ENCODE results near the gene RNASET2. TPM values are rescaled to one million over a fixed set of nuclear protein-coding genes. Genes with fewer than 3 reads are reported as not detected.

RNASET2 gene
- polyA plus RNA-seq, 1 donor from 2014 or later = 73.9 TPM

DNA sequence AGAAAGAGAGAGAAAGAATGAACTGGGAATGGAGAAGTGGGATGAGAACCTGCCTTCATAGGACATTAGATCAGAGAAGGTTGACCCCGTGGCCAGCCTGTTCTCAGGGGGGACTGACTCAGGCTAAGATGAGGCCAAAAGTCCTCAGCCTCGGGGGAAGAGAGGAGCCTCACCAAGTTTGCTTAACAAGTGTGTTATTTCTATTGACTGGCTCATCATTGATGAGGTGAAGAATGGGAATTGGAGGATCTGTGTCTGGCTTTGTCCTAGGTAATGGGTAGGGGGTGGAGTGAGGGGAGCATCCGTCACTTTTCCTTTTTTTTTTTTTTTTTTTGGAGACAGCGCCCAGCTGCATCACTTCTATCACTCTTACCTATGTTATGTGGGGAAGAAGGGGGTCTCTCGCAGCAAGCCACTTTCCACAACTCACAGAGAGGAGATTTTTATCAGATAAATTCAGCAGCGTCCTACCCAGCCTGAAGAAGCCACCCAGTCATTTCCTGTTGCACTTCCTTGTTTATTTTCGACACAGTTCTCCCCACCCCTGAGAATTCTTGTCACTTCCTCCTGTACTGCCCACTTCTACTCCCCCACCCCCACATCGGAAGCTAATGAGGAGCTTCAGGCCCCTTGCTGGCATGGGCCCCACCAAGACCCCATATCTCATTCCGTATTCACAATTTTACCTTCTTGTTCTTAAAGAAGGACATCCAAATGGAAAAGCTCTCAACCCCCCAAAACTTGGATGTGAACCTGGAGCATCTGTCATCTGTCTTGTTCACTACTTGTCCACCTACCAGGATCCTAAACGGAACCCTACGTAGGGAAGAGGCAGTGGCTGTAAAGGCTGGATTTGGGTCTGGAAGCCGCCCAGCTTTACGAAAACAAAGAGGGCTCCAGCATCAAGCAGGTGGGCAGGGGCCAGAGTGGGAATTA is 2.8 kb upstream of the RNASET2 start:
- no peak for TF ChIP-seq SMC3 (conservative IDR thresholded peaks at IDR 0.05; ENCODE audit: poor library complexity)
- TF ChIP-seq EP300 (conservative IDR thresholded peaks at IDR 0.05; ENCODE audit: poor library complexity, severe bottlenecking) = no peak
- no peak for TF ChIP-seq TAF1 (IDR thresholded peaks at IDR 0.05; ENCODE audit: low read depth)
- no peak for TF ChIP-seq POLR2AphosphoS5 (IDR thresholded peaks at IDR 0.05)
- TF ChIP-seq, protein P1, sequence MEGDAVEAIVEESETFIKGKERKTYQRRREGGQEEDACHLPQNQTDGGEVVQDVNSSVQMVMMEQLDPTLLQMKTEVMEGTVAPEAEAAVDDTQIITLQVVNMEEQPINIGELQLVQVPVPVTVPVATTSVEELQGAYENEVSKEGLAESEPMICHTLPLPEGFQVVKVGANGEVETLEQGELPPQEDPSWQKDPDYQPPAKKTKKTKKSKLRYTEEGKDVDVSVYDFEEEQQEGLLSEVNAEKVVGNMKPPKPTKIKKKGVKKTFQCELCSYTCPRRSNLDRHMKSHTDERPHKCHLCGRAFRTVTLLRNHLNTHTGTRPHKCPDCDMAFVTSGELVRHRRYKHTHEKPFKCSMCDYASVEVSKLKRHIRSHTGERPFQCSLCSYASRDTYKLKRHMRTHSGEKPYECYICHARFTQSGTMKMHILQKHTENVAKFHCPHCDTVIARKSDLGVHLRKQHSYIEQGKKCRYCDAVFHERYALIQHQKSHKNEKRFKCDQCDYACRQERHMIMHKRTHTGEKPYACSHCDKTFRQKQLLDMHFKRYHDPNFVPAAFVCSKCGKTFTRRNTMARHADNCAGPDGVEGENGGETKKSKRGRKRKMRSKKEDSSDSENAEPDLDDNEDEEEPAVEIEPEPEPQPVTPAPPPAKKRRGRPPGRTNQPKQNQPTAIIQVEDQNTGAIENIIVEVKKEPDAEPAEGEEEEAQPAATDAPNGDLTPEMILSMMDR (IDR thresholded peaks at IDR 0.05; ENCODE audit: poor library complexity, severe bottlenecking) = no peak
- TF ChIP-seq, protein P2, sequence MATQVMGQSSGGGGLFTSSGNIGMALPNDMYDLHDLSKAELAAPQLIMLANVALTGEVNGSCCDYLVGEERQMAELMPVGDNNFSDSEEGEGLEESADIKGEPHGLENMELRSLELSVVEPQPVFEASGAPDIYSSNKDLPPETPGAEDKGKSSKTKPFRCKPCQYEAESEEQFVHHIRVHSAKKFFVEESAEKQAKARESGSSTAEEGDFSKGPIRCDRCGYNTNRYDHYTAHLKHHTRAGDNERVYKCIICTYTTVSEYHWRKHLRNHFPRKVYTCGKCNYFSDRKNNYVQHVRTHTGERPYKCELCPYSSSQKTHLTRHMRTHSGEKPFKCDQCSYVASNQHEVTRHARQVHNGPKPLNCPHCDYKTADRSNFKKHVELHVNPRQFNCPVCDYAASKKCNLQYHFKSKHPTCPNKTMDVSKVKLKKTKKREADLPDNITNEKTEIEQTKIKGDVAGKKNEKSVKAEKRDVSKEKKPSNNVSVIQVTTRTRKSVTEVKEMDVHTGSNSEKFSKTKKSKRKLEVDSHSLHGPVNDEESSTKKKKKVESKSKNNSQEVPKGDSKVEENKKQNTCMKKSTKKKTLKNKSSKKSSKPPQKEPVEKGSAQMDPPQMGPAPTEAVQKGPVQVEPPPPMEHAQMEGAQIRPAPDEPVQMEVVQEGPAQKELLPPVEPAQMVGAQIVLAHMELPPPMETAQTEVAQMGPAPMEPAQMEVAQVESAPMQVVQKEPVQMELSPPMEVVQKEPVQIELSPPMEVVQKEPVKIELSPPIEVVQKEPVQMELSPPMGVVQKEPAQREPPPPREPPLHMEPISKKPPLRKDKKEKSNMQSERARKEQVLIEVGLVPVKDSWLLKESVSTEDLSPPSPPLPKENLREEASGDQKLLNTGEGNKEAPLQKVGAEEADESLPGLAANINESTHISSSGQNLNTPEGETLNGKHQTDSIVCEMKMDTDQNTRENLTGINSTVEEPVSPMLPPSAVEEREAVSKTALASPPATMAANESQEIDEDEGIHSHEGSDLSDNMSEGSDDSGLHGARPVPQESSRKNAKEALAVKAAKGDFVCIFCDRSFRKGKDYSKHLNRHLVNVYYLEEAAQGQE (IDR thresholded peaks at IDR 0.05; ENCODE audit: borderline replicate concordance) = no peak
- TF ChIP-seq RAD21 (conservative IDR thresholded peaks at IDR 0.05) = no peak
- no peak for TF ChIP-seq EZH2 (IDR thresholded peaks at IDR 0.05; ENCODE audit: borderline replicate concordance, insufficient read depth, low read length, poor library complexity, severe bottlenecking)
- TF ChIP-seq MXI1 (conservative IDR thresholded peaks at IDR 0.05; ENCODE audit: poor library complexity, severe bottlenecking) = no peak
- no peaks in the 10 kb centered on the region for H3F3A ChIP-seq (ENCODE audit: insufficient read depth, low read length, poor library complexity, severe bottlenecking)
- no peaks in the 10 kb centered on the region for H3K9me3 ChIP-seq (ENCODE audit: low read length)
- H2AFZ ChIP-seq (ENCODE audit: low read depth, low read length) = no peak overlapping the region
- no peak overlapping the region for H3K9ac ChIP-seq (ENCODE audit: low read length)
- no peak overlapping the region for H3K4me3 ChIP-seq (ENCODE audit: low read length)
- no peaks in the 10 kb centered on the region for H3K36me3 ChIP-seq (ENCODE audit: insufficient read depth, low read length)
- no peak overlapping the region for H3K4me2 ChIP-seq (ENCODE audit: low read length)
- H4K20me1 ChIP-seq (ENCODE audit: insufficient read depth) = no peaks in the 10 kb centered on the region
- no peaks in the 10 kb centered on the region for H3K79me2 ChIP-seq (replicated peaks; ENCODE audit: insufficient read depth, low read length)
- no peaks in the 10 kb centered on the region for H3K9me2 ChIP-seq (ENCODE audit: insufficient read depth, low read length)
- H3K27ac ChIP-seq (ENCODE audit: low read length) = no peak overlapping the region
- no peaks in the 10 kb centered on the region for H3K27me3 ChIP-seq (ENCODE audit: insufficient read depth, low read depth, low read length)

DNA sequence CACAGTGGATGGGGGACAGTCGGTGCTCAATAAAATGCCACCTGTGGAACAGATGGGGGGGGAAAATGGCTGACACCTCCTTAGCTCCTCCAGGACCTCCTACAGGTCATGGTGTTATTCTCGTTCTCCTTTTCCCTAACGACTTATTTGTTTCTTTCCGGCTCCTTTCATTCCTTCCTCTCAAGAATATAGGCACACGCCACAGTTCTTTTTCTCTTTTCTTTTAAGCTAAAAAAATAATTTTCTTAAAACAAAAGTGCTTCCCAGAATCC is 1.4 kb upstream of the RNASET2 start:
- Histone ChIP-seq H3K27me3 (ENCODE audit: insufficient read depth, low read depth, low read length) (no peaks in the 10 kb centered on the region), H3K79me2 (replicated peaks; ENCODE audit: insufficient read depth, low read length) (no peaks in the 10 kb centered on the region), H3K4me2 (ENCODE audit: low read length) (no peak overlapping the region), H3K27ac (ENCODE audit: low read length) (no peak overlapping the region), H4K20me1 (ENCODE audit: insufficient read depth) (no peaks in the 10 kb centered on the region), H3K9me3 (ENCODE audit: low read length) (no peaks in the 10 kb centered on the region), H3K9me2 (ENCODE audit: insufficient read depth, low read length) (no peaks in the 10 kb centered on the region), H2AFZ (ENCODE audit: low read depth, low read length) (no peak overlapping the region), H3K36me3 (ENCODE audit: insufficient read depth, low read length) (no peaks in the 10 kb centered on the region), H3K9ac (ENCODE audit: low read length) (no peak overlapping the region), H3F3A (ENCODE audit: insufficient read depth, low read length, poor library complexity, severe bottlenecking) (no peaks in the 10 kb centered on the region), H3K4me3 (ENCODE audit: low read length) (no peak overlapping the region)
- TF ChIP-seq, protein P2 (IDR thresholded peaks at IDR 0.05; ENCODE audit: borderline replicate concordance) = no peak
- TF ChIP-seq EP300 (conservative IDR thresholded peaks at IDR 0.05; ENCODE audit: poor library complexity, severe bottlenecking) (no peak), TAF1 (IDR thresholded peaks at IDR 0.05; ENCODE audit: low read depth) (no peak), SMC3 (conservative IDR thresholded peaks at IDR 0.05; ENCODE audit: poor library complexity) (no peak), MXI1 (conservative IDR thresholded peaks at IDR 0.05; ENCODE audit: poor library complexity, severe bottlenecking) (no peak), EZH2 (IDR thresholded peaks at IDR 0.05; ENCODE audit: borderline replicate concordance, insufficient read depth, low read length, poor library complexity, severe bottlenecking) (no peak), POLR2AphosphoS5 (IDR thresholded peaks at IDR 0.05) (no peak), RAD21 (conservative IDR thresholded peaks at IDR 0.05) (no peak)
- TF ChIP-seq, protein P1 (IDR thresholded peaks at IDR 0.05; ENCODE audit: poor library complexity, severe bottlenecking) = no peak

All from neural cell (in vitro differentiated cells).